Measurements from ENCODE around the gene ERBIN.

- TF ChIP-seq CTCF (IDR thresholded peaks at IDR 0.05): no peak
- TF ChIP-seq, protein P1, sequence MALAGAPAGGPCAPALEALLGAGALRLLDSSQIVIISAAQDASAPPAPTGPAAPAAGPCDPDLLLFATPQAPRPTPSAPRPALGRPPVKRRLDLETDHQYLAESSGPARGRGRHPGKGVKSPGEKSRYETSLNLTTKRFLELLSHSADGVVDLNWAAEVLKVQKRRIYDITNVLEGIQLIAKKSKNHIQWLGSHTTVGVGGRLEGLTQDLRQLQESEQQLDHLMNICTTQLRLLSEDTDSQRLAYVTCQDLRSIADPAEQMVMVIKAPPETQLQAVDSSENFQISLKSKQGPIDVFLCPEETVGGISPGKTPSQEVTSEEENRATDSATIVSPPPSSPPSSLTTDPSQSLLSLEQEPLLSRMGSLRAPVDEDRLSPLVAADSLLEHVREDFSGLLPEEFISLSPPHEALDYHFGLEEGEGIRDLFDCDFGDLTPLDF (CRISPR knock-in tag; IDR thresholded peaks at IDR 0.05): no peak
- no peak for TF ChIP-seq GABPB1 (CRISPR knock-in tag; IDR thresholded peaks at IDR 0.05)
- no peak for TF ChIP-seq PRRX2 (CRISPR knock-in tag; IDR thresholded peaks at IDR 0.05)
- TF ChIP-seq MAX (CRISPR knock-in tag; IDR thresholded peaks at IDR 0.05): no peak
- no peak for TF ChIP-seq CREB1 (CRISPR knock-in tag; IDR thresholded peaks at IDR 0.05)
Observed at GRCh38 chr5:66080664-66081063, 154.3 kb downstream of the ERBIN start.

All from WTC11 (cell line).